Psoas muscle (tissue), 8 donors: ENCODE measurements around the gene TXNDC11. TPM values are rescaled to one million over a fixed set of nuclear protein-coding genes. Genes with fewer than 3 reads are reported as not detected.

Experiments used
- ATAC-seq, 4 donors: fragments of 200-7000 bp; cut with Tn5 transposase; one replicate each; pipeline ENCODE4 v1.9.1; 2020; ENCODE audit warnings: moderate library complexity in 3 of 4, mild to moderate bottlenecking in 2 of 4
- DNase-seq, 2 donors: peaks; one replicate each; pipeline ENCODE4 v3.0.0-alpha.2; 2020
- H3K27ac ChIP-seq: fragments of 200-600 bp; one replicate; pipeline ENCODE4 v1.8.0; 2022
- H3K27me3 ChIP-seq, 3 donors: fragments of 200-600 bp in 1 of 3; one replicate each; pipeline versions ENCODE4 v1.6.1 to v1.8.0; 2013 to 2022; ENCODE audit warnings: low read length in 2 of 3, mild to moderate bottlenecking in 2 of 3, moderate library complexity in 1 of 3; ENCODE audit not compliant: insufficient read depth in 3 of 3
- H3K36me3 ChIP-seq, 2 donors: fragments of 200-600 bp in 1 of 2; one replicate each; pipeline versions ENCODE4 v1.6.1 to v1.8.0; 2013 to 2022; ENCODE audit warnings: low read depth in 1 of 2, mild to moderate bottlenecking in 1 of 2, moderate library complexity in 1 of 2; ENCODE audit not compliant: insufficient read depth in 1 of 2
- H3K4me1 ChIP-seq: fragments of 200-600 bp; one replicate; pipeline ENCODE4 v1.8.0; 2022
- H3K4me3 ChIP-seq: fragments of 200-600 bp; one replicate; pipeline ENCODE4 v1.8.0; 2022; ENCODE audit warnings: mild to moderate bottlenecking
- H3K9me3 ChIP-seq: fragments of 200-600 bp; one replicate; pipeline ENCODE4 v1.8.0; 2022
- WGBS, 3 donors: extraction: QIAGEN DNeasy Blood & Tissue Kit; methylation state at CpG; one replicate each; pipeline versions ENCODE4 v1.1.6 to v1.1.7; 2013; 5-methylcytosine and 5-hydroxymethylcytosine counted together
- intact Hi-C, 2 donors: fragments of 100-400 bp; cut with DNase I; formaldehyde crosslinking; loops; one replicate each; pipeline versions ENCODE4 v1.11.0 to v1.14.2; 2022
- polyA plus RNA-seq, 3 donors: library from polyadenylated mRNA; stranded (reverse); fragments of 200-250 nt; gene quantifications; one replicate each; pipeline ENCODE4 v1.2.3, GENCODE V29; 2013
- total RNA-seq, 4 donors: library from RNA; stranded (reverse); fragmentation: NEBNext Ultra II Directional in 2 of 4; extraction: Animal tissue kit (Norgen Biotek cat#: 25700) in 2 of 4; gene quantifications; one replicate each; pipeline versions ENCODE4 v1.2.1 to v1.2.4, GENCODE V29; 2021 to 2023
- TF ChIP-seq, protein P1 (sequence below): fragments of 200-600 bp; IDR thresholded peaks from one replicate; pipeline ENCODE4 v1.8.0; 2022; ENCODE audit warnings: antibody characterized with exemption
- donor health status: healthy with polysubstance abuse.
- donor health status: DM: no; HTN: no; CAD: no; lungs with moderate emphysema.
- donor health status: Bipolar disorder and iron deficiency.
- donor health status: healthy.
- donor health status: DM: yes; HTN: yes; CAD: no.
- donor health status: DM: no; HTN: no; CAD: no.
- donor health status: DM: no; HTN: no; CAD: no.
- donor health status: DM: yes; HTN: yes; CAD: no.

Gene TXNDC11
- total and polyA plus RNA-seq, 7 donors, result 21.3 to 49.1 (median 37.2) TPM

DNA sequence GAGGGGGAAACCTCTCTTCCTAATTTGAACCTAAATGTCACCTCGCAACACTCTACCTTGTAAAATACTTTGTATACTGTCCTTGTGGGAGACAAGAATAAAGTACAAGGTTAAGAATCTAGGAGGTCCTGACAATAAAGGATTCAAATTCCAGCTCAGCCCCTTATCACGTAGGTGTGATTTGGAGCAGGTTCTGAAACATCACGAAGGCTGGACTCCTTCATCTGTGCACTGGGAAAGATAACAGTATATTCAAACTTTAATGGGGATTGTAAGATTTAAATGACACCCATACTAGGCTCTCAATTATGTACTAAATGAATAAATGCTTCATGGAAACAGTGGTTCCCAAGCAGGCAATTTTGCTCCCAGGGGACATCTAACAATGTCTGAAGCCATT, 2.1 kb downstream of the TXNDC11 start:
- peak overlapping the region; percentile 99 for H3K27ac ChIP-seq
- DNase-seq (no peak), ATAC-seq (no peak)
- H3K4me1 ChIP-seq, result peaks cover 56% of the 10 kb centered on the region
- no peaks in the 10 kb centered on the region for H3K27me3 ChIP-seq
- peaks cover 2 to 23% of the 10 kb centered on the region in 2 donors for H3K36me3 ChIP-seq
- no peaks in the 10 kb centered on the region for H3K9me3 ChIP-seq
- H3K4me3 ChIP-seq, result peak overlapping the region; percentile 88
- TF ChIP-seq, protein P1, sequence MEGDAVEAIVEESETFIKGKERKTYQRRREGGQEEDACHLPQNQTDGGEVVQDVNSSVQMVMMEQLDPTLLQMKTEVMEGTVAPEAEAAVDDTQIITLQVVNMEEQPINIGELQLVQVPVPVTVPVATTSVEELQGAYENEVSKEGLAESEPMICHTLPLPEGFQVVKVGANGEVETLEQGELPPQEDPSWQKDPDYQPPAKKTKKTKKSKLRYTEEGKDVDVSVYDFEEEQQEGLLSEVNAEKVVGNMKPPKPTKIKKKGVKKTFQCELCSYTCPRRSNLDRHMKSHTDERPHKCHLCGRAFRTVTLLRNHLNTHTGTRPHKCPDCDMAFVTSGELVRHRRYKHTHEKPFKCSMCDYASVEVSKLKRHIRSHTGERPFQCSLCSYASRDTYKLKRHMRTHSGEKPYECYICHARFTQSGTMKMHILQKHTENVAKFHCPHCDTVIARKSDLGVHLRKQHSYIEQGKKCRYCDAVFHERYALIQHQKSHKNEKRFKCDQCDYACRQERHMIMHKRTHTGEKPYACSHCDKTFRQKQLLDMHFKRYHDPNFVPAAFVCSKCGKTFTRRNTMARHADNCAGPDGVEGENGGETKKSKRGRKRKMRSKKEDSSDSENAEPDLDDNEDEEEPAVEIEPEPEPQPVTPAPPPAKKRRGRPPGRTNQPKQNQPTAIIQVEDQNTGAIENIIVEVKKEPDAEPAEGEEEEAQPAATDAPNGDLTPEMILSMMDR, result no peak
- 29 to 57% (median 31%) methylated on average over 3 of the region's 3 CpGs for WGBS, 3 donors
- intact Hi-C loops, result no loop called here

DNA sequence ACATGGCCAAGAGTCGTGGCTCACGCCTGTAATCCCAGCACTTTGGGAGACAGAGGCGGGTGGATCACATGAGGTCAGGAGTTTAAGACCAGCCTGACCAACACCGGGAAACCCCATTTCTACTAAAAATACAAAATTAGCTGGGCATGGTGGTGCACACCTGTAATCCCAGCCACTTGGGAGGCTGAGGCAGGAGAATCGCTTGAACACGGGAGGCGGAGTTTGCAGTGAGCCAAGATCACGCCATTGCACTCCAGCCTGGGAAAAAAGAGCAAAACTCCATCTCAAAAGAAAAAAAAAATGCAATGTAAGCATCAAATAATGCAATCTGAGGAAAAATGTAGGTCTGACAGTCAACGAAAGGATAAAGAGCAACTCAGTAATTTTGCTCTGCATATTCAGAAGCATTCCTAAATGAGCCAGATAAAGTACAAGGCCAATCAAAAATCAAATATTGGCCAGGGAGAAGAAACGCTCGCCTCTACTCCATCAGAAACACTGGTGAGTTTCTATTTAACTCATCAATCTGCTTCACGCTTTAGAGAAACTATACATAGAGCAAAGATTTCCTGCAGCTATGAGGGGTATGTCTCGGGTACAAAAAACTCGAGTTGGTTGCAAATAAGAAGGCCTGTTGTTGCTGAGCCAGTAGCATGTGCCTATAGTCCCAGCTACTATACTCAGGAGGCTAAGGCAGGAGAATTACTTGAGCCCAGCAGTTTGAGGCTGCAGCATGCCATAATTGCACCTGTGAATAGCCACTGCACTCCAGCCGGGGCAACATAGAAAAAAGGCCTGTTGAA, 3.7 kb downstream of the TXNDC11 start:
- ATAC-seq (no peak), DNase-seq (no peak)
- Histone ChIP-seq H3K4me1 (peaks cover 72% of the 10 kb centered on the region), H3K27me3 (no peaks in the 10 kb centered on the region), H3K36me3 (peaks cover 2 to 40% of the 10 kb centered on the region in 2 donors), H3K9me3 (no peaks in the 10 kb centered on the region), H3K27ac (peak overlapping the region; percentile 99), H3K4me3 (peak overlapping the region; percentile 88)
- intact Hi-C loops, result no loop called here
- 88 to 93% (median 88%) methylated on average over 15 of the region's 15 CpGs for WGBS, 3 donors
- TF ChIP-seq, protein P1, result no peak

DNA sequence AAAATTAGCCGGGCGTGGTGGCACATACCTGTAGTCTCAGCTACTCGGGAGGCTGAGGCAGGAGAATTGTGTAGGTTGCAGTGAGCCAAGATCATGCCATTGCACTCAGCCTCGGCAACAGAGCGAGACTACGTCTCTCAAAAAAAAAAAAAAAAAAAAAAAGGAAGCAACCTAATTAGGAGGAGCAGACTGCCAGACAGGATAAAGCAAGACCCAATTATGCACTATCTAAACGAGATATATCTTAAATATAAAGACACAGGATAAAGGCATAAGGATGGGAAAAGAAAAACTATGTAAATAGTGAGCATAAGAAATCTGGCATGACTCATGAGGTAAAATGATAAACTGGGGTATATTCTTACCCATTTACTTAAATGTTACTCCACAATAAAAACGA, 4.9 kb downstream of the TXNDC11 start:
- ATAC-seq (no peak), DNase-seq (no peak)
- H3K9me3 ChIP-seq, result no peaks in the 10 kb centered on the region
- H3K27me3 ChIP-seq, result no peaks in the 10 kb centered on the region
- 66 to 85% (median 72%) methylated on average over 8 of the region's 8 CpGs for WGBS, 3 donors
- peaks cover 2 to 52% of the 10 kb centered on the region in 2 donors for H3K36me3 ChIP-seq
- H3K27ac ChIP-seq, result peak overlapping the region; percentile 10
- intact Hi-C loops, result no loop called here
- H3K4me1 ChIP-seq, result peaks cover 67% of the 10 kb centered on the region
- H3K4me3 ChIP-seq, result no peak overlapping the region
- TF ChIP-seq, protein P1, result no peak

DNA sequence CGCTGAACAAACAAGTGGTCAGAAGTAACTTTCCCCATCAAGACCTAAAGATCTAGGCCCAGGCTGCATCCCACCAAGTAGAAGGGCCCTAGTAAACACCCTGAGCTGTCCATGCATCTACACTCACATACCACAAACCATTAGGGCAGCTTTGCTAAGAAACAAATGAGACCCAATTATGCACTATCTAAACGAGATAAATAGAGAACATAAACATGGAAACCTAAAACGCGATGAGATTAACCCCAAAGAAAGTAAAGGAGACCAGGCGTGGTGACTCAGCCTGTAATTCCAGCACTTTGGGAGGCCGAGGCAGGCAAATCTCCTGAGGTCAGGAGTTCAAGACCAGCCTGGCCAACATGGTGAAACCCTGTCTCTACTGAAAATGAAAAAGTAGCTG, 5.8 kb downstream of the TXNDC11 start:
- intact Hi-C loops, result no loop called here
- DNase-seq, result no peak
- TF ChIP-seq, protein P1, result no peak
- Histone ChIP-seq H3K27me3 (no peaks in the 10 kb centered on the region), H3K4me3 (no peak overlapping the region), H3K27ac (peak overlapping the region; percentile 53), H3K4me1 (peaks cover 67% of the 10 kb centered on the region), H3K36me3 (peaks cover 2 to 60% of the 10 kb centered on the region in 2 donors), H3K9me3 (no peaks in the 10 kb centered on the region)
- 81 to 93% (median 83%) methylated on average over 6 of the region's 6 CpGs for WGBS, 3 donors
- ATAC-seq, result no peak
